GM19238 (cell line): Measurements from ENCODE around the gene AZIN2.
"Not testable (repeated sequence)": the region's sequence is repeated elsewhere in the genome, so short reads cannot be mapped to it uniquely, and the experiment has no call there.

ENCODE experiments used
- DNase-seq: peaks from one replicate; pipeline ENCODE4 v3.0.0; 2011; ENCODE audit warnings: low spot score; ENCODE audit not compliant: insufficient read length

The AZIN2 gene

GRCh38 chr1:33057095-33057494, 23.9 kb upstream of the AZIN2 start:
- DNase-seq, result no peak

- DNase-seq, result no peak
These were observed 20.3 kb upstream of the AZIN2 start for GRCh38 chr1:33060579-33061083.

GRCh38 chr1:33061834-33062233, 19.1 kb upstream of the AZIN2 start:
- DNase-seq, result no peak

- DNase-seq, result not testable (repeated sequence)
These were observed 16.7 kb upstream of the AZIN2 start for GRCh38 chr1:33064284-33064683.

GRCh38 chr1:33065301-33065700, 15.7 kb upstream of the AZIN2 start:
- DNase-seq, result no peak

GRCh38 chr1:33066477-33066876, 14.5 kb upstream of the AZIN2 start:
- DNase-seq, result not testable (repeated sequence)

GRCh38 chr1:33068108-33068507, 12.8 kb upstream of the AZIN2 start:
- not testable (repeated sequence) for DNase-seq

- no peak for DNase-seq
These were observed 10.3 kb upstream of the AZIN2 start for GRCh38 chr1:33070628-33071027.

GRCh38 chr1:33072707-33073106, 8.2 kb upstream of the AZIN2 start:
- no peak for DNase-seq

GRCh38 chr1:33074193-33074945, 6.6 kb upstream of the AZIN2 start:
- DNase-seq, result no peak

GRCh38 chr1:33078030-33078591, 2.8 kb upstream of the AZIN2 start:
- no peak for DNase-seq

GRCh38 chr1:33080373-33080772, 580 bp upstream of the AZIN2 start:
- DNase-seq, result no peak

- no peak for DNase-seq
These were observed 777 bp downstream of the AZIN2 start for GRCh38 chr1:33081554-33082305.

- no peak for DNase-seq
These were observed 1.7 kb downstream of the AZIN2 start for GRCh38 chr1:33082575-33083108.

- no peak for DNase-seq
These were observed 4.4 kb downstream of the AZIN2 start for GRCh38 chr1:33085332-33085731.

GRCh38 chr1:33086384-33086850, 5.5 kb downstream of the AZIN2 start:
- no peak for DNase-seq

- DNase-seq, result no peak
These were observed 6.7 kb downstream of the AZIN2 start for GRCh38 chr1:33087677-33088076.

- DNase-seq, result no peak
These were observed 7.4 kb downstream of the AZIN2 start for GRCh38 chr1:33088119-33088906.

- DNase-seq, result no peak
These were observed 8.5 kb downstream of the AZIN2 start for GRCh38 chr1:33089457-33089856.

- DNase-seq, result no peak
These were observed 11.5 kb downstream of the AZIN2 start for GRCh38 chr1:33092438-33092837.

- DNase-seq, result no peak
These were observed 12.1 kb downstream of the AZIN2 start for GRCh38 chr1:33093004-33093403.
